GM21786 (cell line): ENCODE data around the gene CYP20A1.

Experiments used
- ATAC-seq: cut with Tn5 transposase; IDR thresholded peaks from one replicate; pipeline ENCODE4 v1.9.1; 2021; ENCODE audit not compliant: unreplicated experiment

CYP20A1 gene

GRCh38 chr2:203354966-203355365 lies 116.1 kb downstream of the CYP20A1 start:
- no peak for ATAC-seq
